ENCODE data around the gene GPR176. TPM values are rescaled to one million over a fixed set of nuclear protein-coding genes. Genes with fewer than 3 reads are reported as not detected.

Gene GPR176
- total RNA-seq, 1 donor from 2014 or later: 35.4 TPM

- no peaks in the 10 kb centered on the region for H3K27me3 Mint-ChIP-seq (ENCODE audit: low read depth, unreplicated experiment)
Observed at GRCh38 chr15:39770748-39771689, 149.0 kb downstream of the GPR176 start.

GRCh38 chr15:39767921-39768320 is 152.1 kb downstream of the GPR176 start:
- DNase-seq (ENCODE audit: low read depth) (no peak), FAIRE-seq (no peak)
- Histone ChIP-seq H3K36me3 (ENCODE audit: insufficient read depth, low read length) (no peaks in the 10 kb centered on the region), H3K27ac (ENCODE audit: low read depth, low read length) (no peak overlapping the region), H2AFZ (ENCODE audit: low read depth, low read length) (no peak overlapping the region), H3K9ac (ENCODE audit: low read length) (no peak overlapping the region), H3K4me2 (ENCODE audit: low read length) (no peak overlapping the region), H3K4me3 (ENCODE audit: insufficient read depth, low read depth, low read length) (no peak overlapping the region), H3K4me1 (ENCODE audit: insufficient read depth, low read length) (peaks cover 13% of the 10 kb centered on the region), H3K27me3 (ENCODE audit: insufficient read depth, low read length) (no peaks in the 10 kb centered on the region), H3K79me2 (ENCODE audit: insufficient read depth, low read length) (no peaks in the 10 kb centered on the region), H3K9me3 (ENCODE audit: insufficient read depth, low read depth, low read length) (no peaks in the 10 kb centered on the region), H4K20me1 (ENCODE audit: insufficient read depth, low read length) (no peaks in the 10 kb centered on the region)
- Mint-ChIP-seq H3K4me1 (ENCODE audit: low read depth, unreplicated experiment) (peaks cover 6% of the 10 kb centered on the region), H3K9me3 (ENCODE audit: unreplicated experiment) (peaks cover 3% of the 10 kb centered on the region), H3K4me3 (ENCODE audit: unreplicated experiment) (no peak overlapping the region), H3K27ac (ENCODE audit: unreplicated experiment) (no peak overlapping the region), H3K27me3 (ENCODE audit: low read depth, unreplicated experiment) (no peaks in the 10 kb centered on the region), H3K36me3 (ENCODE audit: low read depth, unreplicated experiment) (no peaks in the 10 kb centered on the region)
- TF ChIP-seq EZH2 (IDR thresholded peaks at IDR 0.05; ENCODE audit: insufficient read depth, low read length): no peak
- no peak for TF ChIP-seq CTCF (IDR thresholded peaks at IDR 0.05; ENCODE audit: insufficient read depth, low read depth, low read length)

More at GRCh38 chr15:39770748-39771689, 149.0 kb downstream of the GPR176 start:
- Mint-ChIP-seq H3K4me1 (ENCODE audit: low read depth, unreplicated experiment) (peaks cover 6% of the 10 kb centered on the region), H3K27ac (ENCODE audit: unreplicated experiment) (peak overlapping the region; percentile 31), H3K4me3 (ENCODE audit: unreplicated experiment) (peak overlapping the region; percentile 1), H3K9me3 (ENCODE audit: unreplicated experiment) (peaks cover 3% of the 10 kb centered on the region), H3K36me3 (ENCODE audit: low read depth, unreplicated experiment) (no peaks in the 10 kb centered on the region)
- Histone ChIP-seq H2AFZ (ENCODE audit: low read depth, low read length) (peak overlapping the region; percentile 81), H3K27ac (ENCODE audit: low read depth, low read length) (peak overlapping the region; percentile 21), H3K4me3 (ENCODE audit: insufficient read depth, low read depth, low read length) (peak overlapping the region; percentile 38), H3K9me3 (ENCODE audit: insufficient read depth, low read depth, low read length) (no peaks in the 10 kb centered on the region), H3K4me2 (ENCODE audit: low read length) (peak overlapping the region; percentile 72), H3K36me3 (ENCODE audit: insufficient read depth, low read length) (no peaks in the 10 kb centered on the region), H3K4me1 (ENCODE audit: insufficient read depth, low read length) (peaks cover 13% of the 10 kb centered on the region), H3K27me3 (ENCODE audit: insufficient read depth, low read length) (no peaks in the 10 kb centered on the region), H3K9ac (ENCODE audit: low read length) (peak overlapping the region; percentile 61), H3K79me2 (ENCODE audit: insufficient read depth, low read length) (no peaks in the 10 kb centered on the region), H4K20me1 (ENCODE audit: insufficient read depth, low read length) (no peaks in the 10 kb centered on the region)
- TF ChIP-seq CTCF (IDR thresholded peaks at IDR 0.05; ENCODE audit: insufficient read depth, low read depth, low read length): no peak
- no peak for TF ChIP-seq EZH2 (IDR thresholded peaks at IDR 0.05; ENCODE audit: insufficient read depth, low read length)
- DNase-seq (ENCODE audit: low read depth) (peak; percentile 86), FAIRE-seq (peak; percentile 45)

- Histone ChIP-seq H3K36me3 (ENCODE audit: insufficient read depth, low read length) (no peaks in the 10 kb centered on the region), H4K20me1 (ENCODE audit: insufficient read depth, low read length) (no peaks in the 10 kb centered on the region), H3K4me1 (ENCODE audit: insufficient read depth, low read length) (no peaks in the 10 kb centered on the region), H3K4me2 (ENCODE audit: low read length) (no peak overlapping the region), H3K9me3 (ENCODE audit: insufficient read depth, low read depth, low read length) (no peaks in the 10 kb centered on the region), H3K9ac (ENCODE audit: low read length) (no peak overlapping the region), H3K4me3 (ENCODE audit: insufficient read depth, low read depth, low read length) (no peak overlapping the region), H3K27me3 (ENCODE audit: insufficient read depth, low read length) (no peaks in the 10 kb centered on the region), H3K27ac (ENCODE audit: low read depth, low read length) (no peak overlapping the region), H2AFZ (ENCODE audit: low read depth, low read length) (no peak overlapping the region), H3K79me2 (ENCODE audit: insufficient read depth, low read length) (no peaks in the 10 kb centered on the region)
- Mint-ChIP-seq H3K27ac (ENCODE audit: unreplicated experiment) (no peak overlapping the region), H3K4me1 (ENCODE audit: low read depth, unreplicated experiment) (no peaks in the 10 kb centered on the region), H3K36me3 (ENCODE audit: low read depth, unreplicated experiment) (no peaks in the 10 kb centered on the region), H3K9me3 (ENCODE audit: unreplicated experiment) (no peaks in the 10 kb centered on the region), H3K27me3 (ENCODE audit: low read depth, unreplicated experiment) (no peaks in the 10 kb centered on the region), H3K4me3 (ENCODE audit: unreplicated experiment) (no peak overlapping the region)
- TF ChIP-seq EZH2 (IDR thresholded peaks at IDR 0.05; ENCODE audit: insufficient read depth, low read length): no peak
- no peak for TF ChIP-seq CTCF (IDR thresholded peaks at IDR 0.05; ENCODE audit: insufficient read depth, low read depth, low read length)
- no peak for DNase-seq (ENCODE audit: low read depth)
- peak; percentile 17 for FAIRE-seq
Observed at GRCh38 chr15:39761006-39761405, 159.1 kb downstream of the GPR176 start.

Data from astrocyte (in vitro differentiated cells and primary cell).